HepG2 (cell line): ENCODE measurements around the gene PRKCD. TPM values are rescaled to one million over a fixed set of nuclear protein-coding genes. Genes with fewer than 3 reads are reported as not detected.

Experiments used
- ATAC-seq: fragments of 200-7000 bp; cut with Tn5 transposase; 3 replicates; pipeline ENCODE4 v1.9.1; 2020; ENCODE audit warnings: mild to moderate bottlenecking, moderate library complexity
- BruUV-seq: library from RNA; stranded (reverse); fragments of 400-500 nt; replicated peaks from 2 replicates; lab custom pipeline; 2021; lab: Mats Ljungman, UMichigan
- CTCF ChIA-PET: fragments of 300-600 bp; formaldehyde crosslinking; extraction: SDS; loops from one replicate; lab custom pipeline; 2021; ENCODE audit warnings: low total read pairs, inconsistent platforms, low intra/inter-chr PET ratio; lab: Yijun Ruan, JAX
- POLR2A ChIA-PET: fragments of 350-600 bp; sonication (Branson Sonifier 250); formaldehyde crosslinking; loops from one replicate; lab custom pipeline; 2020; ENCODE audit warnings: antibody characterized with exemption, inconsistent platforms; lab: Yijun Ruan, JAX
- DNase-seq: peaks from one replicate; pipeline ENCODE4 v3.0.0-alpha.2; 2015; ENCODE audit warnings: low spot score
- FAIRE-seq: peaks from 3 replicates; lab custom pipeline; 2011; peaks lifted over from hg19 to GRCh38; lab: Jason Lieb, UNC
- H2AFZ ChIP-seq: one replicate; pipeline ENCODE4 v1.6.1; 2011; ENCODE audit warnings: low read length, inconsistent platforms
- H3K27ac ChIP-seq: fragments of 300-600 bp; 3 replicates; pipeline ENCODE4 v1.8.0; 2011; ENCODE audit warnings: mixed run types, mild to moderate bottlenecking, mixed read lengths, low read length, inconsistent platforms; ENCODE audit not compliant: insufficient read depth; ENCODE audit errors: extremely low read length
- H3K27me3 ChIP-seq, 2 experiments: fragments of 200-600 bp in 1 of 2; 2 replicates in 1 of 2; 3 replicates in 1 of 2; pipeline versions ENCODE4 v1.6.0 to v1.8.0; 2011; ENCODE audit warnings: low read length in 2 of 2, mild to moderate bottlenecking in 2 of 2, moderate library complexity in 2 of 2, inconsistent platforms in 1 of 2; ENCODE audit not compliant: insufficient read depth in 2 of 2, control insufficient read depth in 1 of 2
- H3K36me3 ChIP-seq, 2 experiments: fragments of 200-600 bp in 1 of 2; replicated peaks in 1 of 2; 2 replicates in 1 of 2; 3 replicates in 1 of 2; pipeline versions ENCODE4 v1.5.1 to v1.8.0; 2011; ENCODE audit warnings: low read length in 2 of 2, inconsistent platforms in 1 of 2; ENCODE audit not compliant: insufficient read depth in 2 of 2, control insufficient read depth in 1 of 2
- H3K4me1 ChIP-seq: 2 replicates; pipeline ENCODE4 v1.5.1; 2012; ENCODE audit warnings: low read length, inconsistent platforms; ENCODE audit not compliant: insufficient read depth
- H3K4me2 ChIP-seq: 2 replicates; pipeline ENCODE4 v1.6.0; 2011; ENCODE audit warnings: low read depth, low read length, inconsistent platforms
- H3K4me3 ChIP-seq, 3 experiments: fragments of 200-600 bp in 1 of 3; sonication (generic), shearing (Covaris generic) in 1 of 3; replicated peaks in 1 of 3; 2 replicates each; pipeline ENCODE4 v1.5.1; 2011 to 2016; ENCODE audit warnings: low read length in 3 of 3, inconsistent platforms in 2 of 3, low read depth in 2 of 3, mild to moderate bottlenecking in 2 of 3, control low read depth in 1 of 3, mixed read lengths in 1 of 3; ENCODE audit not compliant: insufficient read depth in 1 of 3
- H3K79me2 ChIP-seq: one replicate; pipeline ENCODE4 v1.6.1; 2011; ENCODE audit warnings: low read length, inconsistent platforms; ENCODE audit not compliant: insufficient read depth
- H3K9ac ChIP-seq: 2 replicates; pipeline ENCODE4 v1.6.0; 2011; ENCODE audit warnings: mild to moderate bottlenecking, low read depth, low read length, inconsistent platforms; ENCODE audit not compliant: insufficient read depth
- H3K9me3 ChIP-seq: 2 replicates; pipeline ENCODE4 v1.5.1; 2012; ENCODE audit warnings: mild to moderate bottlenecking, low read length
- H4K20me1 ChIP-seq: 2 replicates; pipeline ENCODE4 v1.6.0; 2011; ENCODE audit warnings: inconsistent platforms, mild to moderate bottlenecking, low read length, moderate library complexity; ENCODE audit not compliant: insufficient read depth
- AGO1 ChIP-seq: fragments of 200-400 bp; formaldehyde crosslinking; IDR thresholded peaks from 2 replicates; pipeline ENCODE4 v1.6.1; 2017; ENCODE audit warnings: mild to moderate bottlenecking, low read depth, low read length, moderate library complexity; ENCODE audit not compliant: poor library complexity, severe bottlenecking
- ATRX ChIP-seq: sonication (generic); formaldehyde crosslinking; IDR thresholded peaks from 2 replicates; pipeline ENCODE4 v1.4.0; 2020; ENCODE audit warnings: missing genetic modification reagents, borderline replicate concordance
- HDAC1 ChIP-seq: sonication (generic); formaldehyde crosslinking; IDR thresholded peaks from 2 replicates; pipeline ENCODE4 v1.5.1; 2020; ENCODE audit warnings: mild to moderate bottlenecking, missing genetic modification reagents
- NFRKB ChIP-seq: fragments of 450-650 bp; IDR thresholded peaks from 2 replicates; pipeline ENCODE4 v1.6.1; 2017
- PAF1 ChIP-seq: IDR thresholded peaks from 2 replicates; pipeline ENCODE4 v1.6.1; 2016; ENCODE audit warnings: missing genetic modification reagents, missing compliant biosample characterization
- RFX1 ChIP-seq: fragments of 450-650 bp; IDR thresholded peaks from 2 replicates; pipeline ENCODE4 v1.6.1; 2017
- SALL2 ChIP-seq: sonication (generic); formaldehyde crosslinking; IDR thresholded peaks from 2 replicates; pipeline ENCODE4 v1.8.1; 2023; ENCODE audit warnings: mild to moderate bottlenecking, missing genetic modification reagents, inconsistent platforms
- SKI ChIP-seq: fragments of 450-650 bp; IDR thresholded peaks from one replicate; pipeline ENCODE4 v1.6.1; 2018; ENCODE audit warnings: mild to moderate bottlenecking; ENCODE audit not compliant: partially characterized antibody
- TEAD2 ChIP-seq: sonication (generic); formaldehyde crosslinking; IDR thresholded peaks from 2 replicates; pipeline ENCODE4 v1.9.0; 2021; ENCODE audit warnings: missing genetic modification reagents
- TSC22D2 ChIP-seq: sonication (generic); formaldehyde crosslinking; IDR thresholded peaks from 2 replicates; pipeline ENCODE4 v1.5.1; 2020; ENCODE audit warnings: missing genetic modification reagents, mild to moderate bottlenecking, borderline replicate concordance
- ZFP1 ChIP-seq: IDR thresholded peaks from 2 replicates; pipeline ENCODE4 v1.6.1; 2016
- ZIK1 ChIP-seq: sonication (generic); formaldehyde crosslinking; IDR thresholded peaks from 2 replicates; pipeline ENCODE4 v1.5.0; 2020; ENCODE audit warnings: mild to moderate bottlenecking, low read depth, missing genetic modification reagents, borderline replicate concordance
- ZKSCAN5 ChIP-seq: sonication (generic); formaldehyde crosslinking; IDR thresholded peaks from 2 replicates; pipeline ENCODE4 v1.5.1; 2020; ENCODE audit warnings: mild to moderate bottlenecking, missing genetic modification reagents
- ZMYM4 ChIP-seq: sonication (generic); formaldehyde crosslinking; IDR thresholded peaks from 2 replicates; pipeline ENCODE4 v1.8.1; 2023; ENCODE audit warnings: mild to moderate bottlenecking, missing genetic modification reagents
- ZNF136 ChIP-seq: sonication (generic); formaldehyde crosslinking; IDR thresholded peaks from 2 replicates; pipeline ENCODE4 v1.8.1; 2022; ENCODE audit warnings: low read depth, mild to moderate bottlenecking, moderate library complexity, missing genetic modification reagents
- ZNF629 ChIP-seq: sonication (generic); formaldehyde crosslinking; conservative IDR thresholded peaks from 2 replicates; pipeline ENCODE4 v1.5.0; 2020; ENCODE audit warnings: missing genetic modification reagents
- WGBS: methylation state at CpG from one replicate; pipeline ENCODE4 v1.1.6; 2017; ENCODE audit warnings: low lambda C conversion rate; 5-methylcytosine and 5-hydroxymethylcytosine counted together
- in situ Hi-C: cut with HindIII; loops from 2 replicates; pipeline ENCODE4 v1.10.0; 2017; ENCODE audit warnings: low pct_unique_long_range_greater_than_20kb; ENCODE audit not compliant: extremely low pct_ligation_motif_present
- intact Hi-C: fragments of 100-400 bp; cut with micrococcal nuclease; formaldehyde crosslinking; loops from one replicate; pipeline ENCODE4 v1.10.0; 2022; ENCODE audit not compliant: unreplicated experiment
- polyA plus RNA-seq, 8 experiments: library from polyadenylated mRNA; depleted of rRNA in 3 of 8; stranded (reverse) in 7 of 8; unstranded in 1 of 8; fragments of >200 nt; fragmentation: Illumina TruSeq in 4 of 8; extraction: Trizol in 4 of 8; gene quantifications; 2 replicates each; pipeline versions ENCODE4 v1.2.1 to v1.2.3, GENCODE V29; 2011 to 2016; ENCODE audit warnings: low read depth in 4 of 8, missing spikeins in 1 of 8, mixed read lengths in 1 of 8; ENCODE audit not compliant: insufficient read depth in 1 of 8
- total RNA-seq, 5 experiments: library from RNA; depleted of rRNA; stranded (reverse); fragments of >200 nt; fragmentation: Illumina TruSeq; extraction: Trizol; gene quantifications; 2 replicates each; pipeline ENCODE4 v1.2.3, GENCODE V29; 2016; ENCODE audit warnings: low read depth in 1 of 5

The PRKCD gene
- total and polyA plus RNA-seq, 2 of the 13 experiments (the other 11 are each of a cell fraction or from before 2014, with no cell fraction given) = 1.6 to 40.7 TPM

DNA sequence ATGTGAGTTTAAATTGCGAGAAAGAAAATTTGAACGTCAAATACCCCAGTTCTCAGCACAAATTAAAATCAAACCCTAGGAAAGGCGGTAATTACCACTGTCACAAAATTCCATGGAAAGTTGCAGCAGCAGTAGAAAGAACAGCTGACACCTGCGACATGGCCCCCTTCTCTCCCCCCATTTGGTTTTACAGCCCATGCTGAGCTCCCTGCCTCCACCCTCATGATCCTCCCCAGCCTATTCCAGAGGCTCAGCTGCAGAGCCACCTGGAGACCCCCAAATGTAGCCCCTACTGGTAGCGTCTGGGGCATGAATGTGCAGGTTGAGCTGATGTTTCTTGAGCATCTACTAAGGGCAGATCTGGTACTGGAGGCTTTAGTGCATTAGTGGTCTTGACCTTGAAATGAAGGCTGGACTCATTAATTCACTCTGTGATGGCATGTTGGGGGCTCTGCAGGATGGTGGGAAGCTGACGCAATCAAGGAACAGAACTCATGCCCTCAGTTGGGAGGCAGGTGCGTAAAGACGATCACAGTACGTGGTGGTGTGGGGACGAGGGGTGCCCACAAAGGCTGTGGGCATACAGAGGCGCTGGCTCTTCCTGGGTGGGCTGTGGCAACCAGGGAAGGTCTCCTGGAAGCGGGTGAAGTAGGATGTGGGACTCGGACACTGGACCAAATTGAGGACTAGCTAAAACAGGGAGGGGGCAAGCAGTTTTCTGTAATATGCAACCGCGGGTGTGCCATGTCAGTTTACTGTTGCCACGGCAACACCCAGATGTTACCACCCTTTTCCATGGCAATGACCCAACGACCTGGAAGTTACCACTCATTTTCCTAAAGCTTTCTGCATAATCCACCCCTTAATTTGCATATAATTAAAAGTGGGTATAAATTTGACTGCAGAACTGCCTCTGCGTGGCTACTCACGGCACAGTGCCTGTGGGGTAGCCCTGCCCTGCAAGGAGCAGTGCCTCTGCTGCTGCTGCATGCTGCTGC, 39.8 kb downstream of the PRKCD start:
- Histone ChIP-seq H3K27me3 (no peaks in the 10 kb centered on the region), H3K9ac (no peak overlapping the region), H3K4me2 (no peak overlapping the region), H2AFZ (no peak overlapping the region), H3K36me3 (no peaks in the 10 kb centered on the region), H3K9me3 (no peaks in the 10 kb centered on the region), H3K4me1 (peaks cover 26% of the 10 kb centered on the region), H3K4me3 (no peak overlapping the region), H4K20me1 (no peaks in the 10 kb centered on the region), H3K27ac (no peak overlapping the region), H3K79me2 (no peaks in the 10 kb centered on the region)
- DNase-seq (no peak), ATAC-seq (no peak), FAIRE-seq (no peak)
- ChIA-PET POLR2A (no interaction called here), CTCF (no interaction called here)
- BruUV-seq = no TSS peak
- WGBS = 75% methylated on average over 18 of the region's 19 CpGs
- intact Hi-C loops = no loop called here
- TF ChIP-seq RFX1 (peak; percentile 39), ZFP1 (CRISPR knock-in tag) (no peak), SKI (no peak)
- in situ Hi-C loops = no loop called here

DNA sequence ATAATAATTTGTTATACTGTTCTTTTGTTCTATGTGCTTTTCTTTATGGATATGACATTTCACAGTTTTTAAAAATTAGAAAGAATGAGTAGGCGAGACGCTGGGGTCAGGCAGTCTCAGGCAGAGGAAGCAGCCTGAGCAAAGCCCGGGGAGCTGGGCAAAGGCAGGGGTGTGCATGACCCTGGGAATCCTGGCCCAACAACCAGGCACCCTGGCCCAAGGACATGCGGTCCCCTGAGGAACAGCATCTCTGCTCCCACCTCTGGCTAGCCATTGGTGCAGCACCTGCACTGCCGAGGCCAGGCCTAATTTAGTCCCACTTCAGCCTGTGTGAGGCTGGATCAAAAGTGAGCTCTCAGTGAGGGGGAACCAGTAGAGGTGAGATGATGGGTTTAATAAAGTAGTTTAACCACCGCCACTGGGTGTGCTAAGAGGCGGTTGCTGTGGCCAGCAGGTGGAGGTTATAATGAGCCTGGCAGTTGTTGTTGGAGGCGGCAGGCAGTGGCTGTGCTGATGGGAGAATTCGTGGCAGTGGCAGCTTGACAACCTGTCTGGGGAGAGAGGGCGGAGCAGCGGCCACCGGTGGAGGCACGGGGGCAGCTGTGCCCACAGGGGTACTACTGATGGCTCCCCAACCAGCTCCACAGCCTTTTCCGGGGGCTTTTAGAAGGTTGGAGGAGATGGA, 41.5 kb downstream of the PRKCD start:
- no peak overlapping the region for H3K4me2 ChIP-seq
- no peak overlapping the region for H3K4me3 ChIP-seq
- no peak overlapping the region for H3K27ac ChIP-seq
- POLR2A ChIA-PET = no interaction called here
- no TSS peak for BruUV-seq
- in situ Hi-C loops = no loop called here
- peak; percentile 35 for ATAC-seq
- no peaks in the 10 kb centered on the region for H3K79me2 ChIP-seq
- no peaks in the 10 kb centered on the region for H3K36me3 ChIP-seq
- no peak overlapping the region for H3K9ac ChIP-seq
- no peak overlapping the region for H2AFZ ChIP-seq
- no peak for DNase-seq
- H3K9me3 ChIP-seq = no peaks in the 10 kb centered on the region
- intact Hi-C loops = no loop called here
- 52% methylated on average over 14 of the region's 14 CpGs for WGBS
- CTCF ChIA-PET = no interaction called here
- no peak for FAIRE-seq
- no peaks in the 10 kb centered on the region for H4K20me1 ChIP-seq
- no peaks in the 10 kb centered on the region for H3K27me3 ChIP-seq
- peaks cover 14% of the 10 kb centered on the region for H3K4me1 ChIP-seq
- TF ChIP-seq ZNF136 (CRISPR knock-in tag) = no peak
- no peak for TF ChIP-seq ATRX (CRISPR knock-in tag)
- TF ChIP-seq TSC22D2 = no peak
- no peak for TF ChIP-seq ZIK1 (CRISPR knock-in tag)
- TF ChIP-seq AGO1 = no peak
- no peak for TF ChIP-seq NFRKB
- TF ChIP-seq SALL2 (CRISPR knock-in tag) = no peak
- no peak for TF ChIP-seq PAF1
- no peak for TF ChIP-seq ZKSCAN5
- no peak for TF ChIP-seq HDAC1
- no peak for TF ChIP-seq ZNF629 (CRISPR knock-in tag)
- no peak for TF ChIP-seq ZMYM4 (CRISPR knock-in tag)
- TF ChIP-seq TEAD2 = no peak
